NCI-H1092 (cell line): ENCODE measurements around the gene NPPC.
"Not testable (repeated sequence)": the region's sequence is repeated elsewhere in the genome, so short reads cannot be mapped to it uniquely, and the experiment has no call there.

Source experiments
- DNase-seq: peaks from one replicate; lab custom pipeline; 2025; lab: John Stamatoyannopoulos, UW

The NPPC gene

DNA sequence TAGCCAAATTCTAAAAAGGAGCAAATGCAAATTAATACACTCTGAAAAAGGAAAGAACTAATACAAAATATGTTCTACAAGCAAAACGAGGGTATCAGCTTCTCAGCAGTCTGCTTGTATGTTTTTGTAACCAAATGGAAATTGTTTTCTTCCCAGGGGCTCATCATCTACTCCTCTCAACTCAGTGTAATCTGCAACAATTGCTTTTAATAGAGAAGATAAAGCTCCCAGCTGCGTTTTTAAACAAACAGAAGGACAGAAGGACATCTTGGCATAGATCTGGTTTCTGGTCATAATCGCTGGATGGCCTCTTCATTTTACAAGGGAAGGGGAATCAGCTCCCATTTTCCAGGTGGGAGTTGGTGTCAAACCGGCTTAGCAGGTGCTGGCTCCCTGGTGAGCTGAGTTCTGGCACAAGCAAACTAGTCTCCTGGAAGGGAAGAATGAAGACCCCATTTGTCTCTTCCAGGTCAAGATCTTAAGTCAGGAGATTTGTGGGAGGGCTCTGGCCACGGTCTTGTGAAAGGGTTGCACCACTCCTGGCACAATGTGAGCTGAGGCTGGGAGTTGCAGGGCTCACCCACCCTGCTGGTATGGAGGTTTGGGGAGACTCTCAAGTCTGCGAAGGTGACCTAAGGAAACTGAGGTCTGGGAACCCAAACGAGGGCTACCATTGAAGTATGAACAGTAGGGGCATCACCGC, 41.6 kb downstream of the NPPC start:
- DNase-seq: peak; percentile 12

DNA sequence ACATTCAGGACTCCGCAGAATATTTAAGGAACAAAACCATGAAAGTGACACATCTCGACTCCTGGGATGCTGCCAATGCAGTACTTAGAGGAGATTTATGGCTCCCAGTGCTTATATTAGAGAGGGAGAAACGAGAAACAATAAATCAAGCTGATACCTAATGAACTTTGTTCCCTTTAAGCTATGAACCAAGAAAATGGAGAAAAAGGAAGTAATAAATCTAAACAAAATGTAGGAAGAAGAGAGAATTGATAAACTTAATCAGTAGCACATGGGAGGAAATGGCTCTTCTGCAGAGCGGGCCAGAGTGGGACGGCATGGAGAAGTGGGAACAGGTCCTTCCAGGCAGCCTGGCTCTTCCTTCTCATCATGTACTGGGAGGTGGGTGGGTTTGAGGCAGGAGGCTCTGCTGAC, 42.7 kb downstream of the NPPC start:
- DNase-seq: no peak

DNA sequence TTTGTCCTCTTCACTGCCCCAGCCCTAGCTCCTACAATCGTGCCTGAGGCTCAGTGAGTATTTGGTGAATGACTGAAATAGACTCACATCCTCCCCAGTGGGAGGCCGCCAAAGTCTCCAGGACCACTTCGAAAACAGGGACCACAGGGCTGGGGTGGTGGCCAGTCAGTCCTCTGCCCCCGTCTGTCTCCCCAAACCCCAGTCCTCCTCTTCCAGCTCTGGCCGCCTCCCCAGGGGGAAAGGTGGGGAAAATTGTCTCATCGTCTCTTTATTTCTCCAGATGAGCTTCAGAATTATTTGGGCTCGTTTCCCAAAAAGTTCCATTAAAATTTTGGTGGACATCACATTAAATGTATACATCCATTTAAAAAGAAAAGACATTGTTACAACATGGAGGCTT, 43.5 kb downstream of the NPPC start:
- no peak for DNase-seq

DNA sequence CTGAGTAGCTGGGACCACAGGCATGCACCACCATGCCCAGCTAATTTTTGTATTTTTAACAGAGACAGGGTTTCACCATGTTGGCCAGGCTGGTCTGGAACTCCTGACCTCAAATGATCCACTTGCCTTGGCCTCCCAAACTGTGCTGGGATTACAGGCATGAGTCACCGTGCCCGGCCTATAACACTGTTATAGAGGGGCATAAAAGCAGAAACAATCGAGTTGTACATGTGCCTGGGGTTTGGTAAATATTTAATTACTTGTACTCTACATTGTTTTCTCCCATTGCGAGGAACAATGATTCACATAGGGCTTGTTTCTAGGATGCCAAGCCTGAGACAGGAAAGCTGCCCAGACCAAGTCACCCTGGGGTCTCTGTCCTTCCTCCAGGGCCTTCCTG, 45.8 kb downstream of the NPPC start:
- not testable (repeated sequence) for DNase-seq

DNA sequence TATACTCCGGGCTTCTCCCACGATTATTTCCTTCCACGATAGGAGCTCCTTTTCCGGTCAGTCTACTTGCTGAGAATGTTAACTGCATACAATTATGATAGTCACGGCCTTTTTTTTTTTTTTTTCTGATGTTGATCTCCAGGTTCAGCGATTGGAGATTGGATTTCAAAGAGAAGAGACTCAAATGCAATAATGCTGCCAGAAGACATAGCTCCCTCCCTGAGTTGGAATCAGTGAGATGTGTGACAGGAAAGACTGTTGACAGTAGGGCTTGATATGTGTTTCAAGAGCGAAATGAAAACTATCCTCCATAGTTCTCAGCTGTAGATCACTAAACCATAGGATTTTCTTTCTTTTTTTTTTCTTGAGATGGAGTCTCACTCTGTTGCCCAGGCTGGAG, 47.0 kb downstream of the NPPC start:
- no peak for DNase-seq

DNA sequence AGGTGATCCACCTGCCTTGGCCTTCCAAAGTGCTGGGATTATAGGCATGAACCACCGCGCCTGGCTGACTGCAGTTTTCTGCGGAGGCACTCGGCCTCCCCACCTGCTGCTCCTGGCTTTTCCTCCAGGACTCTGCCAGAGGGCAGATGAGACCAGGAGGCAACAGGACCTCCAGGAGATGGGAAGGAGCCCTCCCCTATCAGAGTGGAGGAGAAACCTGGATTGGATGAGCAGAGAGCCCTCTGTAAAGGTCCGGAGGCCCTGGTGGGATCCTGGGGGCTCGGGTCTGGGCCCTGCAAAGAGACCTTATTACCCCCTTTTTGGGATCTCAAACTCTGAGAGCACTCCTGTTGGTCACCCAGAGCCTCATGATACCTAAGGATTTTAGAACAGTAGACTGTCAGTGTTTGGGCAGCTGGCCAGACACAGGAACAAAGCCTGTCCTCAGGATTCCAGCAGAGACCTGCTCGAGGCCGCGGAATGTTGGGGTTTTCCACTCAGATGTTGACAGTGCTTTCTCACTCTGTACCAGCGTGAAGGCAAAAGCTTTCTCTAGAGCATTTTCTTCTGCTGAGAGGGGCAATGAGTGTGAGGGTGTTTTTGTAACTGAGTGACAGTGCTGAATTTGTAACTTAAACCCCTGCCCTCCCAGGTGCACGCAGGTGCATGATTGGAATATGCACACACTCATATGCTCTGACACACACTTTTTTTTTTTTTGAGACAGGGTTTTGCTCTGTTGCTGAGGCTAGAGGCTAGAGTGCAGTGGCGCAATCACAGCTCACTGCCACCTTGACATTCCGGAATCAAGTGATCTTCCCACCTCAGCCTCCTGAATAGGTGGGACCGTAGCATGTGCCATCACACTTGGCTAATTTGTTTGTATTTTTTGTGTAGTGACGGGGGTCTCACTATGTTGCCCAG, 48.4 kb downstream of the NPPC start:
- DNase-seq: no peak

DNA sequence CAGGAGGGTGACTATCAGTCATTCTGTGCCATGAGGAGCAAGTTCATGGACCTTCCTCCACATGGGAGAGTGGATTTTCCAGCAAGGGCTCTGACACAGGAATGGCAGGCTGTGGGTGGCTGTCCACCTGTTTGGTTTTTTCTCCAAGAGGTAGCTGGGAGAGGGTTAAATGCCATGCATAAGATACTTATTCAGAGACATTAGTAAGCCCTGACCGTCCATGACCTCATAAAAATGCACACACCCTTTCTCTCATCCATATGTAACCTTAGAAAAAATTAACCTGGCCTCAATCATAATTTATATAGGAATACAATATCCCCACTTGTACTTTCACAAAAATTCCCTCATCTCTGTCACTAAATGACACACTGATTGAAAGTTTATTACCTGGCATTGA, 51.3 kb downstream of the NPPC start:
- DNase-seq: no peak
